Measurements from ENCODE around the gene CARD11.

GRCh38 chr7:2941216-2941859 is 102.3 kb downstream of the CARD11 start:
- no peak for TF ChIP-seq ZFP3 (CRISPR knock-in tag; IDR thresholded peaks at IDR 0.05)
- TF ChIP-seq PATZ1 (CRISPR knock-in tag; IDR thresholded peaks at IDR 0.05; ENCODE audit: borderline replicate concordance): no peak
- no peak for TF ChIP-seq TSHZ2 (CRISPR knock-in tag; IDR thresholded peaks at IDR 0.05)
- TF ChIP-seq TCF4 (CRISPR knock-in tag; IDR thresholded peaks at IDR 0.05; ENCODE audit: borderline replicate concordance): no peak

Data from SK-N-SH treated with all-trans-retinoic acid at 6 μM for 48 hours (cell line).